GM08714 (cell line): ENCODE results near the gene TGM3.

ENCODE experiments used
- H3K4me3 ChIP-seq: fragments of 200-500 bp; sonication (Bioruptor generic); 2 replicates; pipeline ENCODE4 v1.5.1; 2014; ENCODE audit warnings: mild to moderate bottlenecking, low read length, inconsistent platforms
- ZNF274 ChIP-seq: IDR thresholded peaks from 2 replicates; pipeline ENCODE4 v1.6.1; 2012; ENCODE audit warnings: mild to moderate bottlenecking, low read depth, low read length

The TGM3 gene

DNA sequence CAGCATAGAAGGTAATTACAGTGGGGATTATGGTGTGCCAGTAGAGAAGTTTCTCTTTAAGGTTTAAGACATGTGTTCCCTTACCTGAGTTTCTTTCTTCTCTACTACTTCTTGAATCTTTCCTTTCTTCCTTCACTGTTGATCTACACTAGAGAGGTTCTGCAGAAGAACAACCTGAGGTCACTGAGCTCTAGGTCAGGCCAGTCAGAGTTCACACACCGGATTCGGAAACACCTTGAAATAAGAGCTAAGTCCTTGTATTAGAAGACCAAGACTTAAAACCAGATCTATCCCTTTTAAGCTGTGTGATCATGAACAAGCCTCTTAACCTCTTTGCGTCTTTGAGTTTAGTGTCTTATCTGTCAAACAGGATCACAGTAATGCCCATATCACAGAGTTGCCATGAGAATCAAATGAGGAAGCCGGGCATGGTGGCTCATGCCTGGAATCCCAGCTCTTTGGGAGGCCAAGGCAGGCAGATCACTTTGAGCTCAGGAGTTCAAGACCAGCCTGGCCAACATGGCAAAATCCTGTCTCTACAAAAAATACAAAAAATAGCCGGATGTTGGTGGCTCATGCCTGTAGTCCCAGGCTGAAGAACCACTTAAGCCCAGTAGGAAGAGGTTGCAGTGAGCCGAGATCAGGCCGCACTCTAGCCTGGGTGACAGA lies 22.0 kb upstream of the TGM3 start:
- no peak overlapping the region for H3K4me3 ChIP-seq
- TF ChIP-seq ZNF274 = no peak

GRCh38 chr20:2276015-2276414 lies 19.8 kb upstream of the TGM3 start:
- H3K4me3 ChIP-seq = no peak overlapping the region
- TF ChIP-seq ZNF274 = no peak

DNA sequence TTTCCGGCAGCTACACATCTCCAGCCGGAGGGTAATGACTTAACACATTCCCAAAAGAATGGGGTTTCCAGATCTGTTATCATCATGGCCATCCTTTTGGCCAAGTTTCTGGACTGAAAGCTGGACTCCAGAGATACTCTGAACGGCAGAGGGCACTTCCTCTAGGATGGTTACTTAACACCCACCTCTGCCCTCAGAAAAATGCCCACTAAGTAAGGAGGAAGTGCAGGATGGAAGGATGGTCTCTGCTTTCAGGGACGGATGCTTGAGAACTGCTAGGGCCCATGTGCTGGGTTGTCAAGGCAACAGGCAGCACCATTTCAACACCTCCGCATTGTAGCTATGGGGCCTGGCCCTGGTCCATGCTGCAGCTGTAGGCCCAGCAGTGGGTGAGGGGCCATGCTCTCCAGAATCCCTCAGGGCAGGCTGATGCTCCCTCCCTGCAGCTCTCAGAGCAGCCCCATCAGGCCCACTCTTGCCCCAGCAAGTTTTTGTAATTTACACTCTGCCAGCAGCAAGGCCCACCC lies 16.5 kb upstream of the TGM3 start:
- no peak for TF ChIP-seq ZNF274
- H3K4me3 ChIP-seq = no peak overlapping the region

DNA sequence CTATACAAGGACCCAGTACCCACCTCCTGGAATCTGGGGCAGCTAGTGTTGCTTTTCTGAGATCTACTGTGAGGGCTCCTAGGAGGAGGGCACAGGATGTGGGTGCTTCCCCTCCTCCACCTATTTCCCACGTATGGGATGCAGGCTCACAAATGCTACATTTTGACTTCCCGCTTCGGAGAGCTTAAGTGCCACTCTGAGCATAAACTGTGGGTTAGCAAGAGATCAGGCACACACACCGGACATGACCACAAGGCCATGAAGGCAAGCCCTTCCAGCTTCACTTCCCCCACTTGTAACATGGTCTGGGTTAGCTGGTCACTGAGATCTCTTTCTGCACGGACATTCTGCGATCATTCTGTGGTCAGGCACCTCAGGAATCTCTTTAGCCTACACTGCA lies 15.7 kb upstream of the TGM3 start:
- H3K4me3 ChIP-seq = no peak overlapping the region

GRCh38 chr20:2281563-2281962 lies 14.2 kb upstream of the TGM3 start:
- TF ChIP-seq ZNF274 = no peak

More for the DNA sequence above, 15.7 kb upstream of the TGM3 start:
- TF ChIP-seq ZNF274 = no peak

GRCh38 chr20:2282181-2282580 lies 13.6 kb upstream of the TGM3 start:
- TF ChIP-seq ZNF274 = no peak
- no peak overlapping the region for H3K4me3 ChIP-seq

More at GRCh38 chr20:2281563-2281962, 14.2 kb upstream of the TGM3 start:
- H3K4me3 ChIP-seq = no peak overlapping the region

DNA sequence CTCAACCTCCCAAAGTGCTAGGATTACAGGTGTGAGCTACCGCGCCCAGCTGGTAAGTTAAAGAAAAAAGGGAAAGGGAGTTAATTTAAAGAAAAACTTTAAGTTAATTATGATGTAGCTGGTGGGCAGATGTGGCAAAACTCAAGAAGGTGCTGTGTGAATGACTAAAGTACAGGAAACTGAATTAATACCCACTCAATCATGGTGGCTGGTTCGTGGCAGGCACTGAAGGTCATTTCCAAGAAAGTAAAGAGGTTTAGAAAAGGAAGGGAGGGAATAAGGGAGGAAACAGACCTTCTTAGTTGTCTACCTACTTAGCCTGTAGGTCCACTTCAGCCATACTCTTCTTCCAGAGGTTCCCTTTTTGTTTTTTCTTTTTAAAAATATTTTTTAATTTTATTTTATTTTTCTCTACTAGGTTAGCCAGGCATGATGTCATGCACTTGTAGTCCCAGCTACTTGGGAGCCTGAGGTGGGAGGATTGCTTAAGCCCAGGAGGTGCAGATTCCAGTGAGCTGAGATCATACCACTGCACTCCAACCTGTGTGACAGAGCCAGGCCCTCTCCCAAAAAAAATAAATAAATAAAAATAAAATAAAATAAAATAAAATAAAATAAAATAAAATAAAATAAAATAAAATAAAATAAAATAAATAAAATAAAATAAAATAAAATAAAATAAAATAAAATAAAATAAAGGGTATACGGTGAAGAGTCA lies 11.9 kb upstream of the TGM3 start:
- H3K4me3 ChIP-seq = no peak overlapping the region
- TF ChIP-seq ZNF274 = no peak

DNA sequence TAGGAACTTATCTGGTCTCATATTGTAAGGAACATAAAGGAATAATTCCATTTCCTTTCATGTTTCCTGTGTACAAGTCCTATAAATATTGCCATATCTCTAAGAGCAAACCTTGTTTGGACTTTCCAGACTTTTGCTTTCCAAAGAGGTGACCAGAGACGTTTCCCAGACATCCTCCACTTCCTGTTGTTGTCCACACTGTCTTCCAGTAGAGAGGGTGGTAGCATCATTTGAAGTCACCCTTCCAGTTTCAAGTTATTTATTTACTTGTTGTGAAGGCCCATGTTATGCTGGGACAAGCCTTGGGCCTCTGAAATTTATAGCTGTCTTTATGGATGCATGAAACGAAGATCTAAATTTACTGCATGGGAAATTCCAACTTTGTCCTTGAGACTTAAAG lies 10.6 kb upstream of the TGM3 start:
- TF ChIP-seq ZNF274 = no peak

GRCh38 chr20:2285613-2286012 lies 10.2 kb upstream of the TGM3 start:
- no peak overlapping the region for H3K4me3 ChIP-seq
- no peak for TF ChIP-seq ZNF274

More for the DNA sequence above, 10.6 kb upstream of the TGM3 start:
- no peak overlapping the region for H3K4me3 ChIP-seq

DNA sequence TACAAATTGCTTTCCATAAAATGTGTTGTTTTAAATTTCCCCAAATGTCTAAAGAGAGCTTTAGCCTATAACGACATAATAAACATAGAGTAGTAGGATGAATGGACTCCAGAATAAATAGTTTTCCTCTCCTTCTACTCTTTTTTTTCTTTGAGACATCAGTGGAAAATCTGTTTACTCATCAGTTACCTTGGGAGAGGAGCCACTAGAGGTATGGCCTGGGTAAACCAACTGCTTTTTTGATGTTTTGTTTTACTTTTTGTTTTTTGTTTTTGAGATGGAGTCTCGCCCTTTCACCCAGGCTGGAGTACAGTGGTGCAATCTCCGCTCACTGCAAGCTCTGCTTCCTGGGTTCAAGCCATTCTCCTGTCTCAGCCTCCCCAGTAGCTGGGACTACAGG lies 8.3 kb upstream of the TGM3 start:
- no peak for TF ChIP-seq ZNF274
- no peak overlapping the region for H3K4me3 ChIP-seq

DNA sequence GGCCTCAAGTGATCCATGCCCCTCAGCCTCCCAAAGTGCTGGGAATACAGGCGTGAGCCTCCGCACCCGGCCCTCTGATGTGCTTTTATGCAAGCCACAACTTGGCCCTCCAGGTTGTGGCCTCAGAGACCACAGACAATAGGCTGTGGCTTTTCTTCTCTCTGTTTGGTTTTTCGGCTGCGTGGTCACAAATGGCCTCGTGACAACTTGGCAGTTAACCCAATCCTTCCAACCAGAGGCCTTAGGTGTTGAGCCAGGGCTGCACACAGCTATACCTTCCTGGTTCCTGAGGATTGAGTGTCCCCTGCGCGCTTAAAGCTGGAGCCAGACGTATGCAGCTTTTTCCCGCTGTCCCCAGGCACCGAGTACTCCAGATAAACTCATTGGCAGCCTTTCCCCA lies 6.3 kb upstream of the TGM3 start:
- H3K4me3 ChIP-seq = no peak overlapping the region
- no peak for TF ChIP-seq ZNF274

- H3K4me3 ChIP-seq = no peak overlapping the region
- no peak for TF ChIP-seq ZNF274
Observed at GRCh38 chr20:2290486-2290885, 5.3 kb upstream of the TGM3 start.

DNA sequence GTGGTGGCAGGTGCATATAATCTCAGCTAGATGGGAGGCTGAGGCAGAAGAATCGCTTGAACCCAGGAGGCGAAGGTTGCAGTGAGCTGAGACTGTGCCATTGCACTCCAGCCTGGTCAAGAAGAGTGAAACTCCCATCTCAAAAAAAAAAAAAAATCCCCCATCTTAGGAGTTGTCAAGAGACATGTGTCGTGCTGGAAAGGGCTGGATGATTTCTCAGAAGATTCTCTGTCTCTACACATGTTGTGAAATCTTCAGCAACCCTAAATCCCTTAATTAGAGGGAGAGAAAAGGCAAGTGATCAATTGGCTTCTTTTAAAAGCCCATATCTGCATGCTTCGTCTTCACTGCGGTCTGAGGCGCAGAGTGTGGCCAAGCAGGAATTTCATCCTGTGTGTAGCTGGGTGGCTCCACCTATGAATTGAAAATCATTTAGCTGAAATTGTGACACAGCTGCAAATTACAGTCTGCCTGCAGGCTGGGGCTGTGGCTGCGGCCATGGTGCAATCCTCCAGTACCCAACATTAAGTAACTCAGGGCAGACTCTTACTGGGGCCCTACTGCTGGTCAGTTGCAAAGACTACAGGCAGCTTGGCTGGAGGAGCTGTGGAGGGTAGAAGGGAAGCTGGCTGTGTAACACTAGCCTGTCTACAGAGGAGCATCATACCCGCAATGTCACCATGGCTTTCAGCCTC lies 3.2 kb upstream of the TGM3 start:
- H3K4me3 ChIP-seq = no peak overlapping the region
- TF ChIP-seq ZNF274 = no peak

DNA sequence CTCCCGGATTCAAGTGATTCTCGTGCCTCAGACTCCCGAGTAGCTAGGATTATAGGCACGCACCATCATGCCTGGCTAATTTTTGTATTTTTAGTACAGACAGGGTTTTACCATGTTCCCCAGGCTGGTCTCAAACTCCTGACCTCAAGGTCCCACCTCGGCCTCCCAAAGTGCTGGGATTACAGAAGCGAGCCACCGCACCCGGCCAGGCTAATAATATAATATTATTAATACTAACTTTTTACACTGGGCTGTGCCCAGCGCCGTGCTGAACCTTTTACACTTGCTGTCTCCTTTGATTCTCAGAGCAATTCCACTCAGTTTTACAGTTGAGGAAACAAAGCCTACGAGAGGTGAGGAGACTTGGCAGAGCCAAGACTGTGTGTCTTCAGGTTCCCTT lies 2.3 kb upstream of the TGM3 start:
- H3K4me3 ChIP-seq = no peak overlapping the region
- no peak for TF ChIP-seq ZNF274

DNA sequence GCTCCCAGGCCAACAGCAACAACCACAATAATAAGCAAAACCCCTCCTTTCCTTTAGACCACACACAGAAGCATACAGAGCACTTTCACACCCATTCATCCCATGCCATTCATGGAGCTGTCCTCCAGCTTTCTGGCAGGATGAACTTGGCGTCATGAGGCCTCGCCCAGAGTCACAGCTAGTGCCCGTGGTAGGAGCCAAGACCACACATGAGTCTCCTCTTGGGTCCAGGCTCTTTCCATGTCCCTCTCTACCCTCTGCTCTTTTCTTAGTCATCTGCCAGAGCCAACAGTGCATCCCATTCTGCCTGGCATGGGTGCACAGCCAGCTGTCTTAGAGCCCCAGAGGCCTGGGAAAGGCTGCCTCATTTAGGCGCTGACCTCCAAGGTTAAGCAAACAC lies 1.8 kb upstream of the TGM3 start:
- H3K4me3 ChIP-seq = no peak overlapping the region
- no peak for TF ChIP-seq ZNF274
